ENCODE data around the gene PREX1.

The PREX1 gene

GRCh38 chr20:48807586-48808381, 20.0 kb downstream of the PREX1 start:
- DNase-seq, result no peak

- DNase-seq, result no peak
Observed at GRCh38 chr20:48807051-48807450, 20.7 kb downstream of the PREX1 start.

- DNase-seq, result no peak
Observed at GRCh38 chr20:48805716-48806115, 22.1 kb downstream of the PREX1 start.

- no peak for DNase-seq
Observed at GRCh38 chr20:48805286-48805685, 22.5 kb downstream of the PREX1 start.

GRCh38 chr20:48804300-48804980, 23.4 kb downstream of the PREX1 start:
- DNase-seq, result no peak

GRCh38 chr20:48803176-48804053, 24.4 kb downstream of the PREX1 start:
- no peak for DNase-seq

GRCh38 chr20:48802647-48803046, 25.2 kb downstream of the PREX1 start:
- no peak for DNase-seq

- DNase-seq, result no peak
Observed at GRCh38 chr20:48802216-48802615, 25.6 kb downstream of the PREX1 start.

GRCh38 chr20:48801197-48801596, 26.6 kb downstream of the PREX1 start:
- no peak for DNase-seq

- DNase-seq, result no peak
Observed at GRCh38 chr20:48800177-48800576, 27.6 kb downstream of the PREX1 start.

- no peak for DNase-seq
Observed at GRCh38 chr20:48799328-48800105, 28.3 kb downstream of the PREX1 start.

GRCh38 chr20:48797850-48798747, 29.7 kb downstream of the PREX1 start:
- DNase-seq, result no peak

GRCh38 chr20:48797275-48797825, 30.4 kb downstream of the PREX1 start:
- DNase-seq, result no peak

- no peak for DNase-seq
Observed at GRCh38 chr20:48795732-48796131, 32.1 kb downstream of the PREX1 start.

- DNase-seq, result no peak
Observed at GRCh38 chr20:48794816-48795457, 32.9 kb downstream of the PREX1 start.

GRCh38 chr20:48794360-48794759, 33.4 kb downstream of the PREX1 start:
- no peak for DNase-seq

- no peak for DNase-seq
Observed at GRCh38 chr20:48793776-48794175, 34.0 kb downstream of the PREX1 start.

- no peak for DNase-seq
Observed at GRCh38 chr20:48791666-48792071, 36.1 kb downstream of the PREX1 start.

GRCh38 chr20:48791014-48791413, 36.8 kb downstream of the PREX1 start:
- peak; percentile 68 for DNase-seq

- no peak for DNase-seq
Observed at GRCh38 chr20:48790473-48791003, 37.3 kb downstream of the PREX1 start.

All from NCI-H510A (cell line).